Immature natural killer cell (primary cell): ENCODE data around the gene ZNF701. TPM values are rescaled to one million over a fixed set of nuclear protein-coding genes. Genes with fewer than 3 reads are reported as not detected.
"Not testable (repeated sequence)": the region's sequence is repeated elsewhere in the genome, so short reads cannot be mapped to it uniquely, and the experiment has no call there.

Experiments
- DNase-seq, 3 donors: peaks; one replicate each; pipeline ENCODE4 v3.0.0; 2022; ENCODE audit warnings: mixed read lengths in 1 of 3
- H3K27ac Mint-ChIP-seq, 6 donors: one replicate each; pipeline ENCODE4 v1.8.0; 2020; ENCODE audit warnings: mixed read lengths in 6 of 6, mild to moderate bottlenecking in 5 of 6, inconsistent platforms in 4 of 6, moderate library complexity in 3 of 6
- H3K27me3 Mint-ChIP-seq, 3 donors: one replicate each; pipeline ENCODE4 v1.8.0; 2020 to 2021; ENCODE audit warnings: low read depth in 3 of 3, mild to moderate bottlenecking in 3 of 3, mixed read lengths in 3 of 3, moderate library complexity in 3 of 3, inconsistent platforms in 1 of 3
- H3K36me3 Mint-ChIP-seq, 3 donors: one replicate each; pipeline ENCODE4 v1.8.0; 2020; ENCODE audit warnings: mixed read lengths in 3 of 3, inconsistent platforms in 2 of 3, mild to moderate bottlenecking in 2 of 3
- H3K4me1 Mint-ChIP-seq, 2 donors: one replicate each; pipeline ENCODE4 v1.8.0; 2020; ENCODE audit warnings: inconsistent platforms in 2 of 2, mild to moderate bottlenecking in 2 of 2, mixed read lengths in 2 of 2, moderate library complexity in 1 of 2
- H3K4me3 Mint-ChIP-seq, 5 donors: one replicate each; pipeline ENCODE4 v1.8.0; 2020; ENCODE audit warnings: mild to moderate bottlenecking in 5 of 5, mixed read lengths in 5 of 5, inconsistent platforms in 3 of 5, moderate library complexity in 3 of 5
- H3K9me3 Mint-ChIP-seq, 6 donors: one replicate each; pipeline ENCODE4 v1.8.0; 2020; ENCODE audit warnings: mild to moderate bottlenecking in 6 of 6, mixed read lengths in 6 of 6, inconsistent platforms in 4 of 6, moderate library complexity in 3 of 6
- polyA plus RNA-seq, 3 donors: library from polyadenylated mRNA; unstranded; fragments of 300-500 nt; fragmentation: Illumina TruSeq; gene quantifications; one replicate each; pipeline ENCODE4 v1.2.3, GENCODE V29; 2021

The ZNF701 gene
- 10 to 100 TPM in 2 of 3 donors, 1 to 10 TPM in 1; 2.7 to 25.1 (median 13.3) TPM for polyA plus RNA-seq

GRCh38 chr19:52570000-52570861 lies at the start of gene ZNF701:
Gene ZNF701 (plus strand): TSS chr19:52570287. CDS start chr19:52574148, 3,861 bp downstream.
- H3K27ac Mint-ChIP-seq = peak within 1 kb of the TSS; percentile 89 to 97 (median 94)
- H3K9me3 Mint-ChIP-seq = peaks cover 7 to 18% (median 12%) of the 10 kb centered on the region in 6 donors
- peaks cover 33 to 40% (median 40%) of the 10 kb centered on the region in 3 donors for H3K36me3 Mint-ChIP-seq
- H3K27me3 Mint-ChIP-seq = peaks cover 0 to 10% (median 5%) of the 10 kb centered on the region in 3 donors
- peak; percentile 96 for DNase-seq
- peak within 1 kb of the TSS; percentile 89 to 96 (median 95) for H3K4me3 Mint-ChIP-seq
- H3K4me1 Mint-ChIP-seq = peaks cover 36 to 54% of the 10 kb centered on the region in 2 donors

- DNase-seq = no peak
- H3K36me3 Mint-ChIP-seq = no peaks in the 10 kb centered on the region
- peaks cover 0 to 6% (median 0%) of the 10 kb centered on the region in 6 donors for H3K9me3 Mint-ChIP-seq
- peaks cover 2 to 8% (median 4%) of the 10 kb centered on the region in 3 donors for H3K27me3 Mint-ChIP-seq
- no peak overlapping the region for H3K4me3 Mint-ChIP-seq
- H3K27ac Mint-ChIP-seq = no peak overlapping the region
- H3K4me1 Mint-ChIP-seq = peaks cover 12 to 23% of the 10 kb centered on the region in 2 donors
Observed at GRCh38 chr19:52522551-52522950, 47.5 kb upstream of the ZNF701 start.

- Mint-ChIP-seq H3K9me3 (peaks cover 0 to 6% (median 0%) of the 10 kb centered on the region in 6 donors), H3K4me3 (no peak overlapping the region), H3K36me3 (peaks cover 0 to 4% (median 4%) of the 10 kb centered on the region in 3 donors), H3K27me3 (peaks cover 2 to 8% (median 4%) of the 10 kb centered on the region in 3 donors), H3K4me1 (peaks cover 19 to 25% of the 10 kb centered on the region in 2 donors), H3K27ac (no peak overlapping the region)
- no peak for DNase-seq
Observed at GRCh38 chr19:52524086-52524485, 46.0 kb upstream of the ZNF701 start.

GRCh38 chr19:52527134-52527955 lies 42.7 kb upstream of the ZNF701 start, which contains the start of gene ZNF808:
Gene ZNF808 (plus strand): TSS chr19:52527668. CDS start chr19:52543285, 15,617 bp downstream.
- DNase-seq = peak; percentile 88 to 91 (median 91)
- H3K27me3 Mint-ChIP-seq = peaks cover 0 to 4% (median 0%) of the 10 kb centered on the region in 3 donors
- peaks cover 0 to 2% (median 0%) of the 10 kb centered on the region in 6 donors for H3K9me3 Mint-ChIP-seq
- peak within 1 kb of the TSS; percentile 98 to 100 (median 99) for H3K4me3 Mint-ChIP-seq
- peaks cover 0 to 4% (median 4%) of the 10 kb centered on the region in 3 donors for H3K36me3 Mint-ChIP-seq
- peak within 1 kb of the TSS; percentile 97 to 100 (median 99) for H3K27ac Mint-ChIP-seq
- H3K4me1 Mint-ChIP-seq = peaks cover 30 to 32% of the 10 kb centered on the region in 2 donors

GRCh38 chr19:52527956-52528351 lies 42.1 kb upstream of the ZNF701 start:
- peak overlapping the region; percentile 97 to 100 (median 99) for H3K27ac Mint-ChIP-seq
- peaks cover 0 to 4% (median 4%) of the 10 kb centered on the region in 3 donors for H3K36me3 Mint-ChIP-seq
- no peaks in the 10 kb centered on the region for H3K9me3 Mint-ChIP-seq
- DNase-seq = peak in 1 of 3 donors; percentile 7
- H3K27me3 Mint-ChIP-seq = peaks cover 0 to 2% (median 0%) of the 10 kb centered on the region in 3 donors
- H3K4me1 Mint-ChIP-seq = peaks cover 31 to 35% of the 10 kb centered on the region in 2 donors
- H3K4me3 Mint-ChIP-seq = peak overlapping the region; percentile 98 to 100 (median 99)

- H3K27me3 Mint-ChIP-seq = peaks cover 0 to 7% (median 0%) of the 10 kb centered on the region in 3 donors
- peaks cover 0 to 8% (median 6%) of the 10 kb centered on the region in 3 donors for H3K36me3 Mint-ChIP-seq
- H3K4me1 Mint-ChIP-seq = peaks cover 52 to 62% of the 10 kb centered on the region in 2 donors
- peak overlapping the region in 1 of 6 donors; percentile 31 for H3K27ac Mint-ChIP-seq
- no peaks in the 10 kb centered on the region for H3K9me3 Mint-ChIP-seq
- DNase-seq = no peak
- H3K4me3 Mint-ChIP-seq = no peak overlapping the region
Observed at GRCh38 chr19:52532480-52532879, 37.6 kb upstream of the ZNF701 start.

- H3K4me3 Mint-ChIP-seq = peak overlapping the region in 2 of 5 donors; percentile 93 to 94
- H3K36me3 Mint-ChIP-seq = peaks cover 5 to 9% (median 9%) of the 10 kb centered on the region in 3 donors
- H3K4me1 Mint-ChIP-seq = peaks cover 51 to 65% of the 10 kb centered on the region in 2 donors
- peaks cover 0 to 9% (median 0%) of the 10 kb centered on the region in 3 donors for H3K27me3 Mint-ChIP-seq
- no peak for DNase-seq
- peaks cover 0 to 3% (median 0%) of the 10 kb centered on the region in 6 donors for H3K9me3 Mint-ChIP-seq
- peak overlapping the region in 2 of 6 donors; percentile 49 to 90 for H3K27ac Mint-ChIP-seq
Observed at GRCh38 chr19:52533901-52534300, 36.2 kb upstream of the ZNF701 start.

GRCh38 chr19:52535385-52535770 lies 34.7 kb upstream of the ZNF701 start:
- peaks cover 10 to 14% (median 14%) of the 10 kb centered on the region in 3 donors for H3K36me3 Mint-ChIP-seq
- not testable (repeated sequence) for H3K27me3 Mint-ChIP-seq, H3K9me3 Mint-ChIP-seq
- DNase-seq = peak in 1 of 3 donors; percentile 46
- peak overlapping the region; percentile 77 to 97 (median 92) for H3K27ac Mint-ChIP-seq
- H3K4me3 Mint-ChIP-seq = peak overlapping the region; percentile 89 to 99 (median 93)
- peaks cover 53 to 68% of the 10 kb centered on the region in 2 donors for H3K4me1 Mint-ChIP-seq

GRCh38 chr19:52535771-52536447 lies 34.2 kb upstream of the ZNF701 start:
- peaks cover 0 to 5% (median 0%) of the 10 kb centered on the region in 6 donors for H3K9me3 Mint-ChIP-seq
- peaks cover 14 to 17% (median 16%) of the 10 kb centered on the region in 3 donors for H3K36me3 Mint-ChIP-seq
- H3K27ac Mint-ChIP-seq = peak overlapping the region; percentile 77 to 97 (median 92)
- peaks cover 0 to 9% (median 0%) of the 10 kb centered on the region in 3 donors for H3K27me3 Mint-ChIP-seq
- peak; percentile 78 to 84 (median 84) for DNase-seq
- H3K4me3 Mint-ChIP-seq = peak overlapping the region; percentile 89 to 99 (median 93)
- peaks cover 54 to 73% of the 10 kb centered on the region in 2 donors for H3K4me1 Mint-ChIP-seq

GRCh38 chr19:52536448-52536800 lies 33.7 kb upstream of the ZNF701 start:
- Mint-ChIP-seq H3K27ac (peak overlapping the region; percentile 77 to 97 (median 92)), H3K27me3 (peaks cover 0 to 9% (median 0%) of the 10 kb centered on the region in 3 donors), H3K9me3 (peaks cover 0 to 5% (median 0%) of the 10 kb centered on the region in 6 donors), H3K4me1 (peaks cover 56 to 78% of the 10 kb centered on the region in 2 donors), H3K4me3 (peak overlapping the region; percentile 89 to 99 (median 93)), H3K36me3 (peaks cover 14 to 17% (median 16%) of the 10 kb centered on the region in 3 donors)
- peak; percentile 73 to 75 (median 75) for DNase-seq

GRCh38 chr19:52538815-52539214 lies 31.3 kb upstream of the ZNF701 start:
- Mint-ChIP-seq H3K9me3 (peaks cover 2 to 12% (median 9%) of the 10 kb centered on the region in 6 donors), H3K36me3 (peaks cover 24 to 37% (median 35%) of the 10 kb centered on the region in 3 donors), H3K4me3 (peak overlapping the region in 3 of 5 donors; percentile 13 to 37 (median 15)), H3K27ac (peak overlapping the region in 4 of 6 donors; percentile 16 to 85 (median 49)), H3K4me1 (peaks cover 74 to 90% of the 10 kb centered on the region in 2 donors)
- H3K27me3 Mint-ChIP-seq, DNase-seq: not testable (repeated sequence)

- not testable (repeated sequence) for H3K27me3 Mint-ChIP-seq, DNase-seq
- Mint-ChIP-seq H3K4me1 (peaks cover 70 to 83% of the 10 kb centered on the region in 2 donors), H3K4me3 (peak overlapping the region in 3 of 5 donors; percentile 21 to 85 (median 27)), H3K27ac (peak overlapping the region in 2 of 6 donors; percentile 14 to 59), H3K9me3 (peaks cover 2 to 15% (median 9%) of the 10 kb centered on the region in 6 donors), H3K36me3 (peaks cover 31 to 49% (median 43%) of the 10 kb centered on the region in 3 donors)
Observed at GRCh38 chr19:52541176-52541575, 28.9 kb upstream of the ZNF701 start.
